B cell (primary cell): ENCODE data around the gene XRCC4.

Experiments
- CTCF ChIP-seq: fragments of 200-600 bp; IDR thresholded peaks from one replicate; pipeline ENCODE4 v1.8.0; 2022; ENCODE audit warnings: antibody characterized with exemption, mild to moderate bottlenecking
- EZH2 ChIP-seq: IDR thresholded peaks from 2 replicates; pipeline ENCODE4 v1.6.1; 2012; ENCODE audit warnings: borderline replicate concordance, low read depth, mild to moderate bottlenecking, moderate library complexity, low read length; ENCODE audit not compliant: insufficient read depth, poor library complexity, severe bottlenecking

GRCh38 chr5:83109380-83109779 is 32.0 kb downstream of the XRCC4 start:
- TF ChIP-seq CTCF (no peak), EZH2 (no peak)
